Measurements from ENCODE around the gene SASH1. TPM values are rescaled to one million over a fixed set of nuclear protein-coding genes. Genes with fewer than 3 reads are reported as not detected.

Gene SASH1
- polyA plus RNA-seq, 1 experiment, result 27.0 TPM

- CTCF ChIA-PET, result no interaction called here
Measured at GRCh38 chr6:148317051-148317450, 25.6 kb upstream of the SASH1 start.

DNA sequence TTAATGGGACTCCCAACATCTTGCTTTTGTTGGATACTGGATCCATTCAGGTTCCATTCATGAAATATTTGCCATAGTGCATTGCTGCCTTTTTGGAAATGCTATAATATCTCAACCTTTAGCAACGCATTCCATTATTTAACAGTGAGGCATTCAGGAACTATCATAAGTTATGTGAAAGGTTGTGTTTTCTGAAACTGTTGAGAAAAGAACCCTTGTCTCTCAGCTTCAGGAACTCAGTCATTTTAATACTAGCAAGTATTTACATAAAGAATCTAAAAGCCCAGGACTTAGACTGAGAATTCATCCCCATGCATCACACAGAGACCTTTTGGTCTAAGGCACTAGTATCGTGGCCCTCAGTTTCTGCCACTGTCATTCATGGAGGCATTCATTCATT lies 24.9 kb upstream of the SASH1 start:
- Histone ChIP-seq H3K27me3 (ENCODE audit: control insufficient read depth, insufficient read depth, low read length) (no peaks in the 10 kb centered on the region), H3K4me3 (ENCODE audit: low read depth, low read length) (no peak overlapping the region), H3K27ac (ENCODE audit: low read depth, low read length) (no peak overlapping the region), H3K9me3 (ENCODE audit: control insufficient read depth, insufficient read depth, low read length) (no peaks in the 10 kb centered on the region; the same call in 1 of the 2 replicates)
- POLR2A ChIA-PET, result no interaction called here
- DNase-seq (ENCODE audit: low read depth, low spot score), result no peak
- TF ChIP-seq, protein P1, sequence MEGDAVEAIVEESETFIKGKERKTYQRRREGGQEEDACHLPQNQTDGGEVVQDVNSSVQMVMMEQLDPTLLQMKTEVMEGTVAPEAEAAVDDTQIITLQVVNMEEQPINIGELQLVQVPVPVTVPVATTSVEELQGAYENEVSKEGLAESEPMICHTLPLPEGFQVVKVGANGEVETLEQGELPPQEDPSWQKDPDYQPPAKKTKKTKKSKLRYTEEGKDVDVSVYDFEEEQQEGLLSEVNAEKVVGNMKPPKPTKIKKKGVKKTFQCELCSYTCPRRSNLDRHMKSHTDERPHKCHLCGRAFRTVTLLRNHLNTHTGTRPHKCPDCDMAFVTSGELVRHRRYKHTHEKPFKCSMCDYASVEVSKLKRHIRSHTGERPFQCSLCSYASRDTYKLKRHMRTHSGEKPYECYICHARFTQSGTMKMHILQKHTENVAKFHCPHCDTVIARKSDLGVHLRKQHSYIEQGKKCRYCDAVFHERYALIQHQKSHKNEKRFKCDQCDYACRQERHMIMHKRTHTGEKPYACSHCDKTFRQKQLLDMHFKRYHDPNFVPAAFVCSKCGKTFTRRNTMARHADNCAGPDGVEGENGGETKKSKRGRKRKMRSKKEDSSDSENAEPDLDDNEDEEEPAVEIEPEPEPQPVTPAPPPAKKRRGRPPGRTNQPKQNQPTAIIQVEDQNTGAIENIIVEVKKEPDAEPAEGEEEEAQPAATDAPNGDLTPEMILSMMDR (IDR thresholded peaks at IDR 0.05; ENCODE audit: low read depth, low read length), result no peak
- CTCF ChIA-PET, result no interaction called here

More at GRCh38 chr6:148317051-148317450, 25.6 kb upstream of the SASH1 start:
- POLR2A ChIA-PET, result no interaction called here
- H3K4me3 ChIP-seq (ENCODE audit: low read depth, low read length), result no peak overlapping the region
- H3K27me3 ChIP-seq (ENCODE audit: control insufficient read depth, insufficient read depth, low read length), result no peaks in the 10 kb centered on the region
- no peak overlapping the region for H3K27ac ChIP-seq (ENCODE audit: low read depth, low read length)
- no peaks in the 10 kb centered on the region; the same call in 1 of the 2 replicates for H3K9me3 ChIP-seq (ENCODE audit: control insufficient read depth, insufficient read depth, low read length)
- no peak for DNase-seq (ENCODE audit: low read depth, low spot score)
- TF ChIP-seq, protein P1 (IDR thresholded peaks at IDR 0.05; ENCODE audit: low read depth, low read length), result no peak

- Histone ChIP-seq H3K4me3 (ENCODE audit: low read depth, low read length) (no peak overlapping the region), H3K27me3 (ENCODE audit: control insufficient read depth, insufficient read depth, low read length) (no peaks in the 10 kb centered on the region), H3K27ac (ENCODE audit: low read depth, low read length) (no peak overlapping the region), H3K9me3 (ENCODE audit: control insufficient read depth, insufficient read depth, low read length) (no peaks in the 10 kb centered on the region; the same call in 1 of the 2 replicates)
- TF ChIP-seq, protein P1 (IDR thresholded peaks at IDR 0.05; ENCODE audit: low read depth, low read length), result no peak
- POLR2A ChIA-PET, result interaction anchor here (0.7 kb wide), 1 partner anchor 20 kb away, joined by 3 read pairs; the partner anchor contains the start of gene SASH1
- DNase-seq (ENCODE audit: low read depth, low spot score), result no peak
- CTCF ChIA-PET, result interaction anchor here (0.6 kb wide), 1 partner anchor 1194 kb away, joined by 7 read pairs; no protein-coding TSS in a partner anchor
Measured at GRCh38 chr6:148322704-148323103, 19.9 kb upstream of the SASH1 start.

- no peaks in the 10 kb centered on the region for H3K27me3 ChIP-seq (ENCODE audit: control insufficient read depth, insufficient read depth, low read length)
- ChIA-PET CTCF (interaction anchor here (0.6 kb wide), 1 partner anchor 1194 kb away, joined by 7 read pairs; no protein-coding TSS in a partner anchor), POLR2A (interaction anchor here (0.7 kb wide), 1 partner anchor 19 kb away, joined by 3 read pairs; the partner anchor contains the start of gene SASH1)
- DNase-seq (ENCODE audit: low read depth, low spot score), result no peak
- no peak overlapping the region for H3K4me3 ChIP-seq (ENCODE audit: low read depth, low read length)
- H3K9me3 ChIP-seq (ENCODE audit: control insufficient read depth, insufficient read depth, low read length), result no peaks in the 10 kb centered on the region; the same call in 1 of the 2 replicates
- TF ChIP-seq, protein P1 (IDR thresholded peaks at IDR 0.05; ENCODE audit: low read depth, low read length), result no peak
- H3K27ac ChIP-seq (ENCODE audit: low read depth, low read length), result peak overlapping the region; percentile 11
Measured at GRCh38 chr6:148323344-148323743, 19.3 kb upstream of the SASH1 start.

- no peak overlapping the region for H3K4me3 ChIP-seq (ENCODE audit: low read depth, low read length)
- ChIA-PET POLR2A (no interaction called here), CTCF (interaction anchor here (0.6 kb wide), 1 partner anchor 16 kb away, joined by 9 read pairs; no protein-coding TSS in a partner anchor)
- TF ChIP-seq, protein P1 (IDR thresholded peaks at IDR 0.05; ENCODE audit: low read depth, low read length), result no peak
- no peaks in the 10 kb centered on the region for H3K9me3 ChIP-seq (ENCODE audit: control insufficient read depth, insufficient read depth, low read length)
- no peaks in the 10 kb centered on the region for H3K27me3 ChIP-seq (ENCODE audit: control insufficient read depth, insufficient read depth, low read length)
- no peak for DNase-seq (ENCODE audit: low read depth, low spot score)
- peak overlapping the region; percentile 34 for H3K27ac ChIP-seq (ENCODE audit: low read depth, low read length)
Measured at GRCh38 chr6:148324297-148324985, 18.2 kb upstream of the SASH1 start.
